NCI-H748 (cell line): ENCODE measurements around the gene CMYA5.
"Not testable (repeated sequence)": the region's sequence is repeated elsewhere in the genome, so short reads cannot be mapped to it uniquely, and the experiment has no call there.

Experiments used
- DNase-seq: peaks from one replicate; lab custom pipeline; 2025; ENCODE audit not compliant: unreplicated experiment; lab: John Stamatoyannopoulos, UW

The CMYA5 gene

DNA sequence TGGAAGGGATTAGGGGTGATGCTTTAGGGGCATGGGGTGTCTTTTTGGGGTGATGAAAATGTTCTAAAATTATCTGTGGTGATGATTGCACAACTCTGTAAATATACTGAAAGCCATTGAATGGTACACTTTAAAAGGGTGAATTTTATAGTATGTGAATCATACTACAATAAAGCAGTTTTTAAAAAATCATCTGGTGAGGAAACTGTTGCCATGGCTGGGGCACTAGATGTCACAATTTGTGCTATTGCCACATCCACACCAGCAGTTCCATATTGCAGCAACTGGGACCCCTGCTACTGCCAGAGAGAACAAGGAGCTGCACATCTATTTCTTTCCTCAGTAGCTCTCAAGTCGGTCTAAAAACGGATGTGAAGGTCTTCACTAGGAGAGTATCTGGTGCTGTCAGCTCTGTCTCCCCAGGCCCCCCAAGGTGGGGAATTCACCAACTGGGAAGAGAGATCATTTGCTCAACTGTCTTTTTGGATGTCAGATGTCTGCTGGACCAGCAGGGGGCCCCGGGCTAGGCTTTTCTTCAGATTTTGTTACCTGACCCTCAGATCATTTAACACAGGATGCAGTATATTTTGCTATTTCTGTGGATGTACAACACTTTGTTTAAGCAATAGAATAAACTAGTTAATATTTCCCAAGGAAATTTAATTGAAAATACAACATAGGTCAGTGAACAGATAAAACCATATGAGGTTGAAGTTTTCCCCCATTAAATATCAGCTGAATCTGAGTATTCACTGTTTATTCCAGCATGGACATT, 13.2 kb downstream of the CMYA5 start:
- peak; percentile 11 for DNase-seq

DNA sequence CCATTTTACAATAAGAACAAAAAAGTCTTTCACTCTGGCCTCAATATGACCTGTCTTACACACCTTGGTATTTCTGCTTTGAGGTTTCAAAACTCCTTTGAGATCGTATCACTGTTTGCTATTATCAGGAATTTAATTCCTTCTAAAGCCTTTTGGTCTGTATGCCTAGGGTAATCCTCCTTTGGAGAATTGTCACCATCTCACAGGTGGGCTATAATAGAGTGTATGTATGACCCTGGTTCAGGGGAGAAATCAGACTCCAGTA, 13.7 kb downstream of the CMYA5 start:
- no peak for DNase-seq

- DNase-seq: no peak
These were observed 14.9 kb downstream of the CMYA5 start for GRCh38 chr5:79704553-79704952.

DNA sequence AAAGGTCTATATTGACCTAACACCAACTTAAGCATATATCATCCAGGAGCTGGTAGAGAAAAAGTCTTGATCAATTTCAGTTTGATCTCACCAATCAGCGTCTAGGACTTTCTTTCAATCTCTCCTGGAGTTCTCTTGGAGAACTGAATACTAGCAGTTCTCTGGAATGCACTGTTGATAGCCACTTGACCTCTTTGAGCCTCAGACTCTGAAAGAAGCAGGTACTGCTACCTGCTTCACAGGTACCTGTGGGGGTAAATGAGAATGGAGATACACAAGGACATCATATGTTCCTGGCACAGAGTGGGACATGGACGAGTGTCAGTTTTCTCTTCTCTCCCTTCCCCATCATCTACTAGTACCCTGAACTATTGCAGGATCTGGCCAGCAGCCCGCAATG, 16.0 kb downstream of the CMYA5 start:
- no peak for DNase-seq

DNA sequence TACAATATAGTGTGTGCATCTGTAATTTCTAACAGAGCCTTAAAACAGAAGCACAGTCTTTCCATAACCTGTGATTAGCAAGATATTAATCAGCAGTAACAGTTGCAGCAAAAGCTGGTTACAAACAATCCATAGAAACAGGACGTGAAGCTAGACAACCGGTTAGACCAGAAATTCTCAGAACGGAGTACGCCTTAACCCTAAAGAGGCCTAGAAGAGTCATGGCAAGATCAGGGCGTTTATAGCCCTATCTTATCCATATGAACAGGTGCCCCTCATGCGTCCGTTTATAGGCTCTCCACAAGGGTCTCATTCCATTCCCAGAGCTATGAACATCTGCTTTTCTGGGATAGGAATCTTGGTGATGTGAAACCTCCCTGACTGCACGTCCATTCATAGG, 16.7 kb downstream of the CMYA5 start:
- not testable (repeated sequence) for DNase-seq

- no peak for DNase-seq
These were observed 17.9 kb downstream of the CMYA5 start for GRCh38 chr5:79707535-79707934.

- no peak for DNase-seq
These were observed 23.1 kb downstream of the CMYA5 start for GRCh38 chr5:79712741-79713140.

DNA sequence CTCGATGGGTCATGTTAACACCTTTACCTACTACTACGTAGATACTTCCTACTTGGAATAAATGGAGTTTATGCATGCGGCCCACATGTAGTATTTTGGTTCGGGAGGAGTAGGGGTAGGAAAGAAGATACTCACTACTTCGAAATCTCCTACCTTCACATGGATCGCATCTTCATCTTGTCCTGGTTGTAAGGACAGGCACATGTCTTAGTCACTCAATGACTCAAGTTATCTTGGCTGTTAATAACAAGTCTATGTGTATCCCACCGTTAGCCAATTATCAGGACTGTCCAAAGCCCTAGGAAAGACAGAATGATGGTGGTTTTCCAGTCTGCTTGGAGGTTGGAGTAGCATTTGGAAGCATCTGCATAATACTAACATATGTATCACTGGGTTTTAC, 24.1 kb downstream of the CMYA5 start:
- no peak for DNase-seq

GRCh38 chr5:79716839-79717238, 27.2 kb downstream of the CMYA5 start:
- DNase-seq: no peak

GRCh38 chr5:79720096-79720495, 30.5 kb downstream of the CMYA5 start:
- no peak for DNase-seq

- DNase-seq: no peak
These were observed 38.1 kb downstream of the CMYA5 start for GRCh38 chr5:79727451-79728355.

- no peak for DNase-seq
These were observed 38.8 kb downstream of the CMYA5 start for GRCh38 chr5:79728396-79728795.

- DNase-seq: no peak
These were observed 40.0 kb downstream of the CMYA5 start for GRCh38 chr5:79729679-79730078.

- no peak for DNase-seq
These were observed 40.9 kb downstream of the CMYA5 start for GRCh38 chr5:79730564-79730963.

- DNase-seq: no peak
These were observed 42.1 kb downstream of the CMYA5 start for GRCh38 chr5:79731775-79732174.

DNA sequence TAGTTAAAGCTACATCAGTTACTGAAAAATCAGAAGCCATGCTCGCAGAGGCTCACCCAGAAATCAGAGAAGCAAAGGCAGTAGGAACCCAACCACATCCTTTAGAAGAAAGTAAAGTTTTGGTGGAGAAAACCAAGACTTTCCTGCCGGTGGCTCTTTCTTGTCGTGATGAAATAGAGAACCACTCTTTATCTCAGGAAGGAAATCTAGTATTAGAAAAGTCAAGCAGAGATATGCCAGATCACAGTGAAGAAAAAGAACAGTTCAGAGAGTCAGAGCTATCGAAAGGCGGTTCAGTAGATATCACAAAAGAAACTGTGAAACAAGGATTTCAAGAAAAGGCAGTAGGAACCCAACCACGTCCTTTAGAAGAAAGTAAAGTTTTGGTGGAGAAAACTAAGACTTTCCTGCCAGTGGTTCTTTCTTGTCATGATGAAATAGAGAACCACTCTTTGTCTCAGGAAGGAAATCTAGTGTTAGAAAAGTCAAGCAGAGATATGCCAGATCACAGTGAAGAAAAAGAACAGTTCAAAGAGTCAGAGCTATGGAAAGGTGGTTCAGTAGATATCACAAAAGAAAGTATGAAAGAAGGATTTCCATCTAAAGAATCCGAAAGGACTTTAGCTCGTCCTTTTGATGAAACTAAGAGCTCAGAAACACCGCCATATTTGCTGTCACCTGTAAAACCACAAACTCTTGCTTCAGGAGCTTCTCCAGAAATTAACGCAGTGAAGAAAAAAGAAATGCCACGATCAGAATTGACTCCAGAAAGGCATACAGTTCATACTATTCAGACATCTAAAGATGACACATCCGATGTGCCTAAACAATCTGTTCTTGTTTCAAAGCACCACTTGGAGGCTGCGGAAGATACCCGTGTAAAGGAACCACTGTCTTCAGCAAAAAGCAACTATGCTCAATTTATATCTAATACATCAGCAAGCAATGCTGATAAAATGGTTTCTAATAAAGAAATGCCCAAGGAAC, 47.2 kb downstream of the CMYA5 start:
- DNase-seq: no peak

- DNase-seq: no peak
These were observed 48.7 kb downstream of the CMYA5 start for GRCh38 chr5:79738349-79738748.

GRCh38 chr5:79742549-79743136, 53.0 kb downstream of the CMYA5 start:
- no peak for DNase-seq

GRCh38 chr5:79743846-79744605, 54.4 kb downstream of the CMYA5 start:
- DNase-seq: no peak

DNA sequence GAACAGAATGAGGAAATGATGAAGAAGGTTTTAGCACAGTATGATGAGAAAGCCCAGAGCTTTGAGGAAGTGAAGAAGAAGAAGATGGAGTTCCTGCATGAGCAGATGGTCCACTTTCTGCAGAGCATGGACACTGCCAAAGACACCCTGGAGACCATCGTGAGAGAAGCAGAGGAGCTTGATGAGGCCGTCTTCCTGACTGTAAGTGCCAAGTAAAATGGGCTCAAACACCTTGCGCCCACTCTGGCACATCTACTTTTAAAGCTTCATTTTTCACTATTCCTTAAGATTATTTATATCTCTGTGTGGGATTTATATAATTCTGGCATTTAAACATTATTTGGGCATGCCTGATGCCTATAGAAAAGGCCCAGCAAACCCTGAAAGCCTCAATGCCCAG, 55.6 kb downstream of the CMYA5 start:
- no peak for DNase-seq
